B cell (primary cell): ENCODE measurements around the gene KIAA1217. TPM values are rescaled to one million over a fixed set of nuclear protein-coding genes. Genes with fewer than 3 reads are reported as not detected.

Source experiments
- ATAC-seq: fragments of 200-7000 bp; cut with Tn5 transposase; one replicate; pipeline ENCODE4 v1.10.0; 2021; ENCODE audit warnings: low read depth, mild to moderate bottlenecking, moderate number of reproducible peaks, moderate library complexity
- CTCF ChIA-PET: fragments of 350-600 bp; sonication (Branson Sonifier 250); formaldehyde crosslinking; loops from one replicate; lab custom pipeline; 2021; ENCODE audit warnings: antibody characterized with exemption, inconsistent platforms; lab: Charles Lee
- POLR2A ChIA-PET: fragments of 350-600 bp; sonication (Branson Sonifier 250); formaldehyde crosslinking; loops from one replicate; lab custom pipeline; 2021; ENCODE audit warnings: antibody characterized with exemption; lab: Charles Lee
- DNase-seq: peaks from one replicate; pipeline ENCODE4 v3.0.0; 2013
- H2AFZ ChIP-seq: 2 replicates; pipeline ENCODE4 v1.6.1; 2012; ENCODE audit warnings: mild to moderate bottlenecking, low read depth, low read length; ENCODE audit not compliant: insufficient read depth, poor library complexity, severe bottlenecking
- H3K27ac ChIP-seq, 2 donors: 1 replicate in 1 of 2; 2 replicates in 1 of 2; pipeline ENCODE4 v1.5.1; 2012 to 2013; ENCODE audit warnings: low read length in 2 of 2, mild to moderate bottlenecking in 2 of 2, moderate library complexity in 1 of 2
- H3K27me3 ChIP-seq, 4 experiments: fragments of 200-600 bp in 1 of 4; sonication (generic) in 1 of 4; replicated peaks in 1 of 4; 1 replicate in 2 of 4; 2 replicates in 2 of 4; pipeline versions ENCODE4 v1.6.1 to v1.7.0; 2013 to 2016; ENCODE audit warnings: low read length in 3 of 4, mild to moderate bottlenecking in 2 of 4, mixed read lengths in 1 of 4, moderate library complexity in 1 of 4; ENCODE audit not compliant: insufficient read depth in 4 of 4, control insufficient read depth in 3 of 4; ENCODE audit errors: control extremely low read depth in 1 of 4
- H3K36me3 ChIP-seq, 2 experiments: replicated peaks in 1 of 2; 1 replicate in 1 of 2; 2 replicates in 1 of 2; pipeline versions ENCODE4 v1.6.1 to v1.7.1; 2013; ENCODE audit warnings: low read length in 1 of 2; ENCODE audit not compliant: insufficient read depth in 2 of 2, control insufficient read depth in 1 of 2; ENCODE audit errors: control extremely low read depth in 1 of 2, extremely low read depth in 1 of 2
- H3K4me1 ChIP-seq, 2 donors: fragments of 200-600 bp in 1 of 2; sonication (generic) in 1 of 2; 1 replicate in 1 of 2; 2 replicates in 1 of 2; pipeline versions ENCODE4 v1.5.1 to v1.6.1; 2013 to 2017; ENCODE audit warnings: low read length in 2 of 2; ENCODE audit not compliant: control insufficient read depth in 2 of 2, insufficient read depth in 2 of 2
- H3K4me2 ChIP-seq: replicated peaks from 2 replicates; pipeline ENCODE3; 2012; ENCODE audit warnings: mild to moderate bottlenecking, low read depth, low read length; ENCODE audit not compliant: poor library complexity, severe bottlenecking
- H3K4me3 ChIP-seq, 5 experiments: fragments of 200-600 bp in 1 of 5; sonication (generic) in 1 of 5; 1 replicate in 3 of 5; 2 replicates in 2 of 5; pipeline versions ENCODE4 v1.5.1 to v1.7.0; 2011 to 2016; ENCODE audit warnings: low read length in 4 of 5, mild to moderate bottlenecking in 4 of 5, low read depth in 2 of 5, control low read depth in 1 of 5, moderate library complexity in 1 of 5; ENCODE audit not compliant: insufficient read depth in 1 of 5; ENCODE audit errors: control extremely low read depth in 1 of 5, extremely low read depth in 1 of 5
- H3K79me2 ChIP-seq: fragments of 200-600 bp; sonication (generic); one replicate; pipeline ENCODE4 v1.6.0; 2016; ENCODE audit warnings: low read length; ENCODE audit not compliant: control insufficient read depth, insufficient read depth
- H3K9ac ChIP-seq: fragments of 200-600 bp; sonication (generic); 2 replicates; pipeline ENCODE4 v1.6.1; 2017; ENCODE audit warnings: mild to moderate bottlenecking, low read length, moderate library complexity
- H3K9me3 ChIP-seq, 3 donors: one replicate each; pipeline versions ENCODE4 v1.6.1 to v1.7.1; 2013; ENCODE audit warnings: low read length in 2 of 3; ENCODE audit not compliant: control insufficient read depth in 2 of 3, insufficient read depth in 1 of 3; ENCODE audit errors: control extremely low read depth in 1 of 3
- H4K20me1 ChIP-seq: 2 replicates; pipeline ENCODE4 v1.6.0; 2012; ENCODE audit warnings: mild to moderate bottlenecking, low read length; ENCODE audit not compliant: insufficient read depth, control insufficient read depth, poor library complexity, severe bottlenecking
- H3K27ac Mint-ChIP-seq: one replicate; pipeline ENCODE4 v1.8.0; 2021; ENCODE audit warnings: mixed read lengths
- H3K27me3 Mint-ChIP-seq: one replicate; pipeline ENCODE4 v1.8.0; 2021; ENCODE audit warnings: mixed read lengths
- H3K4me1 Mint-ChIP-seq: one replicate; pipeline ENCODE4 v1.8.0; 2021; ENCODE audit warnings: mixed read lengths
- H3K4me3 Mint-ChIP-seq: one replicate; pipeline ENCODE4 v1.8.0; 2021; ENCODE audit warnings: mixed read lengths
- H3K9me3 Mint-ChIP-seq: one replicate; pipeline ENCODE4 v1.8.0; 2022; ENCODE audit warnings: mixed read lengths; ENCODE audit not compliant: insufficient read depth
- EZH2 ChIP-seq: IDR thresholded peaks from 2 replicates; pipeline ENCODE4 v1.6.1; 2012; ENCODE audit warnings: borderline replicate concordance, low read depth, mild to moderate bottlenecking, moderate library complexity, low read length; ENCODE audit not compliant: insufficient read depth, poor library complexity, severe bottlenecking
- WGBS: methylation state at CpG from one replicate; pipeline ENCODE4 v1.1.5; 2013; ENCODE audit warnings: missing lambda C conversion rate; ENCODE audit not compliant: insufficient coverage; 5-methylcytosine and 5-hydroxymethylcytosine counted together
- intact Hi-C: fragments of 100-400 bp; cut with micrococcal nuclease; formaldehyde crosslinking; loops from one replicate; pipeline ENCODE4 v1.10.0; 2022
- polyA plus RNA-seq: library from polyadenylated mRNA; depleted of rRNA; stranded (reverse); fragments of >200 nt; gene quantifications from 2 replicates; pipeline ENCODE4 v1.2.3, GENCODE V29; 2012
- total RNA-seq, 2 donors: library from RNA; stranded (reverse); fragments of 120-200 nt in 1 of 2; gene quantifications; 1 replicate in 1 of 2; 2 replicates in 1 of 2; pipeline versions ENCODE4 v1.2.3 to v1.2.4, GENCODE V29; 2013 to 2022
- TF ChIP-seq, protein P1 (sequence below): fragments of 200-600 bp; IDR thresholded peaks from one replicate; pipeline ENCODE4 v1.8.0; 2022; ENCODE audit warnings: antibody characterized with exemption, mild to moderate bottlenecking

KIAA1217 gene
- total and polyA plus RNA-seq, 2 donors (not counting 1 experiment from before 2014, with no cell fraction given): 0.67 TPM; not detected in 1

GRCh38 chr10:24457661-24458318 lies 248.9 kb downstream of the KIAA1217 start:
- Histone ChIP-seq H3K9ac (no peak overlapping the region), H3K79me2 (no peaks in the 10 kb centered on the region), H3K4me2 (no peak overlapping the region), H2AFZ (no peak overlapping the region), H3K4me3 (no peak overlapping the region), H3K9me3 (no peaks in the 10 kb centered on the region), H3K27ac (no peak overlapping the region), H3K36me3 (no peaks in the 10 kb centered on the region), H3K27me3 (peaks cover 0 to 3% (median 0%) of the 10 kb centered on the region in 4 experiments), H4K20me1 (no peaks in the 10 kb centered on the region), H3K4me1 (no peaks in the 10 kb centered on the region)
- ATAC-seq: no peak
- WGBS: 71% methylated on average over 7 of the region's 7 CpGs
- CTCF ChIA-PET: no interaction called here
- TF ChIP-seq, protein P1, sequence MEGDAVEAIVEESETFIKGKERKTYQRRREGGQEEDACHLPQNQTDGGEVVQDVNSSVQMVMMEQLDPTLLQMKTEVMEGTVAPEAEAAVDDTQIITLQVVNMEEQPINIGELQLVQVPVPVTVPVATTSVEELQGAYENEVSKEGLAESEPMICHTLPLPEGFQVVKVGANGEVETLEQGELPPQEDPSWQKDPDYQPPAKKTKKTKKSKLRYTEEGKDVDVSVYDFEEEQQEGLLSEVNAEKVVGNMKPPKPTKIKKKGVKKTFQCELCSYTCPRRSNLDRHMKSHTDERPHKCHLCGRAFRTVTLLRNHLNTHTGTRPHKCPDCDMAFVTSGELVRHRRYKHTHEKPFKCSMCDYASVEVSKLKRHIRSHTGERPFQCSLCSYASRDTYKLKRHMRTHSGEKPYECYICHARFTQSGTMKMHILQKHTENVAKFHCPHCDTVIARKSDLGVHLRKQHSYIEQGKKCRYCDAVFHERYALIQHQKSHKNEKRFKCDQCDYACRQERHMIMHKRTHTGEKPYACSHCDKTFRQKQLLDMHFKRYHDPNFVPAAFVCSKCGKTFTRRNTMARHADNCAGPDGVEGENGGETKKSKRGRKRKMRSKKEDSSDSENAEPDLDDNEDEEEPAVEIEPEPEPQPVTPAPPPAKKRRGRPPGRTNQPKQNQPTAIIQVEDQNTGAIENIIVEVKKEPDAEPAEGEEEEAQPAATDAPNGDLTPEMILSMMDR: no peak
- no peak for TF ChIP-seq EZH2
- POLR2A ChIA-PET: no interaction called here
- Mint-ChIP-seq H3K27me3 (no peaks in the 10 kb centered on the region), H3K4me3 (no peak overlapping the region), H3K9me3 (no peaks in the 10 kb centered on the region), H3K4me1 (no peaks in the 10 kb centered on the region), H3K27ac (no peak overlapping the region)
- intact Hi-C loops: no loop called here
- no peak for DNase-seq

GRCh38 chr10:24459836-24460235 lies 250.9 kb downstream of the KIAA1217 start:
- H3K4me3 Mint-ChIP-seq: no peak overlapping the region
- no peaks in the 10 kb centered on the region for H3K4me1 Mint-ChIP-seq
- Histone ChIP-seq H3K27me3 (peaks cover 0 to 3% (median 0%) of the 10 kb centered on the region in 4 experiments), H2AFZ (no peak overlapping the region), H4K20me1 (no peaks in the 10 kb centered on the region), H3K4me1 (no peaks in the 10 kb centered on the region), H3K4me2 (no peak overlapping the region), H3K4me3 (no peak overlapping the region), H3K9me3 (no peaks in the 10 kb centered on the region), H3K27ac (no peak overlapping the region), H3K9ac (no peak overlapping the region), H3K79me2 (no peaks in the 10 kb centered on the region), H3K36me3 (no peaks in the 10 kb centered on the region)
- no peak for ATAC-seq
- ChIA-PET CTCF (no interaction called here), POLR2A (no interaction called here)
- H3K27me3 Mint-ChIP-seq: no peaks in the 10 kb centered on the region
- TF ChIP-seq, protein P1: no peak
- no peak for TF ChIP-seq EZH2
- H3K27ac Mint-ChIP-seq: no peak overlapping the region
- 95% methylated on average over 3 of the region's 3 CpGs for WGBS
- no peak for DNase-seq
- intact Hi-C loops: no loop called here
- H3K9me3 Mint-ChIP-seq: no peaks in the 10 kb centered on the region
